ENCODE results near the gene ARHGAP42. TPM values are rescaled to one million over a fixed set of nuclear protein-coding genes. Genes with fewer than 3 reads are reported as not detected.

Gene ARHGAP42
- total and polyA plus RNA-seq, 4 donors, result 3.8 to 17.2 (median 12.0) TPM

DNA sequence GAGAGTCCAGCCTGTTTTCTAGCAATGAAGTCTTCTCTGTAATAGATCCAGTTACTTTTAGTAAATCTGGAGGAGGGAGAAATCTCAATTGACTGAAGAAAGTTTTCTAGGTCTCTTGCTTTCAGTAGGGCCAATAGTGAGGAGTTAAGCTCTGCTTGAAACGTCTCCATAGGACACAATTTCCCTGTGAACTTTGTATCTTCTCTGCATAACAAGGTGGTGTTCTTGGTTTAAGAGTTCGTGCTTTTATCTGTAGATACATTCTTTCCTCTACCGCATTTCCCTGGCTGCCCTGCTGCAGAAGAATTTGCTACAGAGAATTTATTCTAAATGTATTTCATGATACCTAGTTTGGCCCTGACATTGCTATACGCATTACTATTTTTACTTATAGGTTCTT lies 183.1 kb downstream of the ARHGAP42 start:
- Histone ChIP-seq H3K4me3 (ENCODE audit: low read depth in 1 of 3, low read length in 3 of 3) (no peak overlapping the region), H3K9ac (ENCODE audit: low read depth in 1 of 2, low read length in 2 of 2) (no peak overlapping the region), H3K36me3 (ENCODE audit: control insufficient read depth in 4 of 4, insufficient read depth in 3 of 4, low read depth in 1 of 4, low read length in 3 of 4) (no peaks in the 10 kb centered on the region), H3K9me3 (ENCODE audit: control insufficient read depth in 4 of 4, low read length in 3 of 4) (no peaks in the 10 kb centered on the region), H3K27ac (ENCODE audit: low read depth in 1 of 2, low read length in 2 of 2) (no peak overlapping the region), H3K4me1 (ENCODE audit: control insufficient read depth in 4 of 4, insufficient read depth in 4 of 4, low read length in 3 of 4) (no peaks in the 10 kb centered on the region), H3K27me3 (ENCODE audit: control insufficient read depth in 4 of 4, insufficient read depth in 4 of 4, low read length in 3 of 4) (no peaks in the 10 kb centered on the region)
- TF ChIP-seq HNF4A (conservative IDR thresholded peaks at IDR 0.05) (no peak), GABPA (IDR thresholded peaks at IDR 0.05 in 1 of 2, conservative IDR thresholded peaks at IDR 0.05 in 1 of 2) (no peak), YY1 (IDR thresholded peaks at IDR 0.05) (no peak), HNF4G (IDR thresholded peaks at IDR 0.05) (no peak), NR2F2 (IDR thresholded peaks at IDR 0.05) (no peak), FOXA2 (IDR thresholded peaks at IDR 0.05) (no peak), RXRA (IDR thresholded peaks at IDR 0.05) (no peak)
- TF ChIP-seq, protein P1, sequence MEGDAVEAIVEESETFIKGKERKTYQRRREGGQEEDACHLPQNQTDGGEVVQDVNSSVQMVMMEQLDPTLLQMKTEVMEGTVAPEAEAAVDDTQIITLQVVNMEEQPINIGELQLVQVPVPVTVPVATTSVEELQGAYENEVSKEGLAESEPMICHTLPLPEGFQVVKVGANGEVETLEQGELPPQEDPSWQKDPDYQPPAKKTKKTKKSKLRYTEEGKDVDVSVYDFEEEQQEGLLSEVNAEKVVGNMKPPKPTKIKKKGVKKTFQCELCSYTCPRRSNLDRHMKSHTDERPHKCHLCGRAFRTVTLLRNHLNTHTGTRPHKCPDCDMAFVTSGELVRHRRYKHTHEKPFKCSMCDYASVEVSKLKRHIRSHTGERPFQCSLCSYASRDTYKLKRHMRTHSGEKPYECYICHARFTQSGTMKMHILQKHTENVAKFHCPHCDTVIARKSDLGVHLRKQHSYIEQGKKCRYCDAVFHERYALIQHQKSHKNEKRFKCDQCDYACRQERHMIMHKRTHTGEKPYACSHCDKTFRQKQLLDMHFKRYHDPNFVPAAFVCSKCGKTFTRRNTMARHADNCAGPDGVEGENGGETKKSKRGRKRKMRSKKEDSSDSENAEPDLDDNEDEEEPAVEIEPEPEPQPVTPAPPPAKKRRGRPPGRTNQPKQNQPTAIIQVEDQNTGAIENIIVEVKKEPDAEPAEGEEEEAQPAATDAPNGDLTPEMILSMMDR (IDR thresholded peaks at IDR 0.05; ENCODE audit: low read depth, low read length, missing input control), result no peak
- TF ChIP-seq, protein P2, sequence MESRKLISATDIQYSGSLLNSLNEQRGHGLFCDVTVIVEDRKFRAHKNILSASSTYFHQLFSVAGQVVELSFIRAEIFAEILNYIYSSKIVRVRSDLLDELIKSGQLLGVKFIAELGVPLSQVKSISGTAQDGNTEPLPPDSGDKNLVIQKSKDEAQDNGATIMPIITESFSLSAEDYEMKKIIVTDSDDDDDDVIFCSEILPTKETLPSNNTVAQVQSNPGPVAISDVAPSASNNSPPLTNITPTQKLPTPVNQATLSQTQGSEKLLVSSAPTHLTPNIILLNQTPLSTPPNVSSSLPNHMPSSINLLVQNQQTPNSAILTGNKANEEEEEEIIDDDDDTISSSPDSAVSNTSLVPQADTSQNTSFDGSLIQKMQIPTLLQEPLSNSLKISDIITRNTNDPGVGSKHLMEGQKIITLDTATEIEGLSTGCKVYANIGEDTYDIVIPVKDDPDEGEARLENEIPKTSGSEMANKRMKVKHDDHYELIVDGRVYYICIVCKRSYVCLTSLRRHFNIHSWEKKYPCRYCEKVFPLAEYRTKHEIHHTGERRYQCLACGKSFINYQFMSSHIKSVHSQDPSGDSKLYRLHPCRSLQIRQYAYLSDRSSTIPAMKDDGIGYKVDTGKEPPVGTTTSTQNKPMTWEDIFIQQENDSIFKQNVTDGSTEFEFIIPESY (IDR thresholded peaks at IDR 0.05), result no peak
- TF ChIP-seq, protein P3, sequence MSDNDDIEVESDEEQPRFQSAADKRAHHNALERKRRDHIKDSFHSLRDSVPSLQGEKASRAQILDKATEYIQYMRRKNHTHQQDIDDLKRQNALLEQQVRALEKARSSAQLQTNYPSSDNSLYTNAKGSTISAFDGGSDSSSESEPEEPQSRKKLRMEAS (IDR thresholded peaks at IDR 0.05), result no peak
- no peak for DNase-seq (ENCODE audit: low spot score)
- 88% methylated on average over 4 of the region's 4 CpGs for WGBS

DNA sequence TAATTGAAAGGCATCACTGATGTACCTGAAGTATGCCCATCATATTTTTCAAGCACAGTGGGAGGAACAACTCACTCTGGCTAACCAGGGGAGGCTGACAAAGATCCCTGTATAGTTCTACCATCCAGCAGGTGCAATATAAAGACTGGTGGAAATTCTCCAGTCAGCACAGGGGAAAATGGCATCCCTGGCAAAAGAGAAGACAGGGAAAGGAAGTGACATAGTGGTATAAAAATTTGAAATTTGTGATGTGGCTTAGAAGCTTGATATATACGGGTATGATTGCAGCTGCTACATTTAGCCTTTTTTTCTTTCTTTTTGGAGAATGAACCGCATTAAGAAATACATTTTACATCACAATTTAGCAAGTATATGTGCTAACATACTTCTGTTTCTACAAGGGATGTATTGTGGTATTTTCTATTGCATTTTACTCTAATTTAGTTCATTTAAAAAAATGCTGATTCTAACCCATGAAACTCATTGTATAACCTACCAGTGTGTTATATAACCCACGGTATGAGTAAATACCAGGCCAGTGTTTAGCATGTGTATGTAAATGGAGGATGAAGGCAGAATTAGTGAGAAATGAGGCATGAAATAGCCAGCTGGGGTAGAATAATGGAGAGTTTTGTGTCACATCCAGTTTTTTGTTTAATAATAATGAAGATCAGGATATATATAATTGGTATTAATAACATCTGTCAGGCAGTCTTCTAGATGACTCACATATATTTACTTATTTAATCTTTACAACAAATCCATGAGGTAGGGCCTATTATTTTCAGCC lies 186.1 kb downstream of the ARHGAP42 start:
- no peaks in the 10 kb centered on the region for H3K36me3 ChIP-seq (ENCODE audit: control insufficient read depth in 4 of 4, insufficient read depth in 3 of 4, low read depth in 1 of 4, low read length in 3 of 4)
- DNase-seq (ENCODE audit: low spot score), result no peak
- no peaks in the 10 kb centered on the region for H3K27me3 ChIP-seq (ENCODE audit: control insufficient read depth in 4 of 4, insufficient read depth in 4 of 4, low read length in 3 of 4)
- TF ChIP-seq SP1 (IDR thresholded peaks at IDR 0.05), result no peak
- TF ChIP-seq, protein P2 (IDR thresholded peaks at IDR 0.05), result no peak
- no peak for TF ChIP-seq GABPA (IDR thresholded peaks at IDR 0.05 in 1 of 2, conservative IDR thresholded peaks at IDR 0.05 in 1 of 2)
- WGBS, result 92% methylated on average over 3 of the region's 3 CpGs
- H3K27ac ChIP-seq (ENCODE audit: low read depth in 1 of 2, low read length in 2 of 2), result no peak overlapping the region
- H3K4me1 ChIP-seq (ENCODE audit: control insufficient read depth in 4 of 4, insufficient read depth in 4 of 4, low read length in 3 of 4), result no peaks in the 10 kb centered on the region
- no peak overlapping the region for H3K4me3 ChIP-seq (ENCODE audit: low read depth in 1 of 3, low read length in 3 of 3)
- H3K9ac ChIP-seq (ENCODE audit: low read depth in 1 of 2, low read length in 2 of 2), result no peak overlapping the region
- H3K9me3 ChIP-seq (ENCODE audit: control insufficient read depth in 4 of 4, low read length in 3 of 4), result no peaks in the 10 kb centered on the region

Data from liver (tissue), 9 donors.